ENCODE measurements around the gene PLP1. TPM values are rescaled to one million over a fixed set of nuclear protein-coding genes. Genes with fewer than 3 reads are reported as not detected.
"Not testable (repeated sequence)": the region's sequence is repeated elsewhere in the genome, so short reads cannot be mapped to it uniquely, and the experiment has no call there.

PLP1 gene
- polyA plus RNA-seq, 2 of the 4 experiments (the other 2 are of a cell fraction), result not detected

GRCh38 chrX:103758555-103758954, 18.1 kb upstream of the PLP1 start:
- 90% methylated on average over 1 of the region's 1 CpG for WGBS (ENCODE audit: missing lambda C conversion rate)
- Histone ChIP-seq H3K27ac (no peak overlapping the region), H3K9me3 (peaks cover 2% of the 10 kb centered on the region; the same call in 1 of the 3 replicates), H3K4me2 (no peak overlapping the region), H3K4me1 (no peaks in the 10 kb centered on the region), H3K4me3 (no peak overlapping the region)
- CTCF ChIA-PET, result interaction anchor here (0.8 kb wide), 1 partner anchor 59 kb away, joined by 3 read pairs; no protein-coding TSS in a partner anchor
- TF ChIP-seq SREBF2 (IDR thresholded peaks at IDR 0.05) (no peak), MYC (IDR thresholded peaks at IDR 0.05; ENCODE audit: borderline replicate concordance, low read length) (no peak), PHF8 (IDR thresholded peaks at IDR 0.05; ENCODE audit: borderline replicate concordance, low read depth) (no peak), FOSB (CRISPR knock-in tag; IDR thresholded peaks at IDR 0.05) (no peak), USF2 (IDR thresholded peaks at IDR 0.05) (no peak), NPAS2 (CRISPR knock-in tag; IDR thresholded peaks at IDR 0.05; ENCODE audit: borderline replicate concordance) (no peak), HMGXB4 (CRISPR knock-in tag; IDR thresholded peaks at IDR 0.05; ENCODE audit: borderline replicate concordance) (no peak), TFCP2L1 (CRISPR knock-in tag; IDR thresholded peaks at IDR 0.05) (no peak), ZSCAN20 (CRISPR knock-in tag; IDR thresholded peaks at IDR 0.05) (no peak), HOXA7 (CRISPR knock-in tag; IDR thresholded peaks at IDR 0.05) (no peak), ZNF302 (CRISPR knock-in tag; IDR thresholded peaks at IDR 0.05) (no peak), CEBPB (IDR thresholded peaks at IDR 0.05) (no peak), KDM1A (IDR thresholded peaks at IDR 0.05; ENCODE audit: low read depth) (no peak), JUN (IDR thresholded peaks at IDR 0.05) (no peak), EHF (CRISPR knock-in tag; IDR thresholded peaks at IDR 0.05) (no peak), MAZ (IDR thresholded peaks at IDR 0.05; ENCODE audit: borderline replicate concordance, low read depth, low read length) (no peak), REST (IDR thresholded peaks at IDR 0.05) (no peak), SMC3 (IDR thresholded peaks at IDR 0.05) (no peak), EP300 (IDR thresholded peaks at IDR 0.05) (no peak)
- DNase-seq (ENCODE audit: low read depth in 1 of 2, low spot score in 1 of 2) (no peak), ATAC-seq (no peak), FAIRE-seq (no peak)
- POLR2A ChIA-PET, result no interaction called here

GRCh38 chrX:103763541-103763940, 13.1 kb upstream of the PLP1 start:
- DNase-seq (ENCODE audit: low read depth in 1 of 2, low spot score in 1 of 2), result not testable (repeated sequence)

GRCh38 chrX:103766813-103767555, 9.7 kb upstream of the PLP1 start:
- H3K27ac ChIP-seq; ATAC-seq; H3K4me1 ChIP-seq; H3K4me2 ChIP-seq; POLR2A ChIA-PET; H3K4me3 ChIP-seq; DNase-seq (ENCODE audit: low read depth in 1 of 2, low spot score in 1 of 2); FAIRE-seq; H3K9me3 ChIP-seq: not testable (repeated sequence)
- CTCF ChIA-PET, result interaction anchor here (1.1 to 1.2 kb wide), 2 partner anchors 16 to 57 kb away, joined by 3 read pairs; no protein-coding TSS in a partner anchor
- 63% methylated on average over 9 of the region's 9 CpGs for WGBS (ENCODE audit: missing lambda C conversion rate)

More at GRCh38 chrX:103763541-103763940, 13.1 kb upstream of the PLP1 start:
- CTCF ChIA-PET, FAIRE-seq, POLR2A ChIA-PET, H3K4me1 ChIP-seq, H3K4me3 ChIP-seq, H3K27ac ChIP-seq, H3K4me2 ChIP-seq, ATAC-seq, H3K9me3 ChIP-seq: not testable (repeated sequence)
- WGBS (ENCODE audit: missing lambda C conversion rate), result 45% methylated on average over 5 of the region's 5 CpGs

Data from A549 (cell line).